PC-3 (cell line): ENCODE results near the gene GPR152. TPM values are rescaled to one million over a fixed set of nuclear protein-coding genes. Genes with fewer than 3 reads are reported as not detected.

Experiments used
- ATAC-seq: fragments of 200-7000 bp; cut with Tn5 transposase; 2 replicates; pipeline ENCODE4 v1.9.1; 2020; ENCODE audit warnings: mild to moderate bottlenecking, moderate library complexity
- BruUV-seq: library from RNA; stranded (reverse); fragments of 400-500 nt; replicated peaks from 2 replicates; lab custom pipeline; 2021; lab: Mats Ljungman, UMichigan
- CTCF ChIA-PET: fragments of 300-600 bp; sonication (Branson Sonifier 250); formaldehyde crosslinking; loops from one replicate; lab custom pipeline; 2022; ENCODE audit warnings: antibody characterized with exemption; lab: Charles Lee
- POLR2A ChIA-PET: fragments of 300-600 bp; sonication (Branson Sonifier 250); formaldehyde crosslinking; loops from one replicate; lab custom pipeline; 2022; ENCODE audit warnings: antibody characterized with exemption; ENCODE audit not compliant: unreplicated experiment; lab: Charles Lee
- DNase-seq: peaks from one replicate; pipeline ENCODE4 v3.0.0-alpha.2; 2015
- H2AFZ ChIP-seq: fragments of 300-600 bp; sonication (generic); 2 replicates; pipeline ENCODE4 v1.6.0; 2016; ENCODE audit warnings: antibody characterized with exemption, low read length
- H3F3A ChIP-seq: fragments of 300-600 bp; sonication (generic); one replicate; pipeline ENCODE4 v1.6.0; 2017; ENCODE audit warnings: antibody characterized with exemption, low read length, control low read depth, mild to moderate bottlenecking; ENCODE audit not compliant: unreplicated experiment
- H3K27ac ChIP-seq: fragments of 300-600 bp; sonication (generic); 2 replicates; pipeline ENCODE4 v1.5.1; 2016; ENCODE audit warnings: mild to moderate bottlenecking, low read length
- H3K27me3 ChIP-seq: fragments of 300-600 bp; sonication (generic); 2 replicates; pipeline ENCODE4 v1.6.1; 2016; ENCODE audit warnings: low read length, mixed read lengths
- H3K36me3 ChIP-seq: fragments of 300-600 bp; sonication (generic); 2 replicates; pipeline ENCODE4 v1.6.1; 2016; ENCODE audit warnings: low read depth, mixed run types, low read length, mixed read lengths
- H3K4me1 ChIP-seq: fragments of 300-600 bp; sonication (generic); 2 replicates; pipeline ENCODE4 v1.5.1; 2016; ENCODE audit warnings: low read length; ENCODE audit not compliant: insufficient read depth
- H3K4me2 ChIP-seq: fragments of 300-600 bp; sonication (generic); 2 replicates; pipeline ENCODE4 v1.6.0; 2016; ENCODE audit warnings: low read length
- H3K4me3 ChIP-seq: fragments of 300-600 bp; sonication (generic); 2 replicates; pipeline ENCODE4 v1.5.1; 2016; ENCODE audit warnings: mild to moderate bottlenecking, low read length, mixed read lengths
- H3K79me2 ChIP-seq: fragments of 300-600 bp; sonication (generic); 2 replicates; pipeline ENCODE4 v1.6.1; 2017; ENCODE audit warnings: low read length, mixed read lengths
- H3K9ac ChIP-seq: fragments of 300-600 bp; sonication (generic); 2 replicates; pipeline ENCODE4 v1.6.0; 2016; ENCODE audit warnings: mild to moderate bottlenecking, low read length
- H3K9me2 ChIP-seq: fragments of 300-600 bp; sonication (generic); replicated peaks from 2 replicates; pipeline ENCODE4 v1.6.1; 2016; ENCODE audit warnings: mixed run types, low read length, mixed read lengths
- H3K9me3 ChIP-seq: fragments of 300-600 bp; sonication (generic); 2 replicates; pipeline ENCODE4 v1.6.1; 2016; ENCODE audit warnings: low read length, mixed read lengths
- H4K20me1 ChIP-seq: fragments of 300-600 bp; sonication (generic); 2 replicates; pipeline ENCODE4 v1.6.1; 2016; ENCODE audit warnings: low read length, mixed read lengths
- EZH2 ChIP-seq: fragments of 300-600 bp; sonication (generic); IDR thresholded peaks from one replicate; pipeline ENCODE4 v1.6.1; 2017; ENCODE audit warnings: antibody characterized with exemption, mild to moderate bottlenecking, low read length; ENCODE audit not compliant: unreplicated experiment
- EZH2phosphoT487 ChIP-seq: fragments of 300-600 bp; sonication (generic); IDR thresholded peaks from 2 replicates; pipeline ENCODE4 v1.6.1; 2018; ENCODE audit warnings: mild to moderate bottlenecking, antibody characterized with exemption, low read length, borderline replicate concordance
- intact Hi-C: fragments of 100-400 bp; cut with micrococcal nuclease; formaldehyde crosslinking; loops from 2 replicates; pipeline ENCODE4 v1.9.0; 2023
- total RNA-seq: library from RNA; depleted of rRNA; stranded (reverse); fragments of >200 nt; gene quantifications from 2 replicates; pipeline ENCODE4 v1.2.3, GENCODE V29; 2014
- TF ChIP-seq, protein P1 (sequence below): fragments of 300-600 bp; sonication (generic); conservative IDR thresholded peaks from 2 replicates; pipeline ENCODE4 v1.5.1; 2017; ENCODE audit warnings: antibody characterized with exemption, low read depth, mild to moderate bottlenecking, low read length

The GPR152 gene
- total RNA-seq, 1 experiment from 2014 or later, result not detected

DNA sequence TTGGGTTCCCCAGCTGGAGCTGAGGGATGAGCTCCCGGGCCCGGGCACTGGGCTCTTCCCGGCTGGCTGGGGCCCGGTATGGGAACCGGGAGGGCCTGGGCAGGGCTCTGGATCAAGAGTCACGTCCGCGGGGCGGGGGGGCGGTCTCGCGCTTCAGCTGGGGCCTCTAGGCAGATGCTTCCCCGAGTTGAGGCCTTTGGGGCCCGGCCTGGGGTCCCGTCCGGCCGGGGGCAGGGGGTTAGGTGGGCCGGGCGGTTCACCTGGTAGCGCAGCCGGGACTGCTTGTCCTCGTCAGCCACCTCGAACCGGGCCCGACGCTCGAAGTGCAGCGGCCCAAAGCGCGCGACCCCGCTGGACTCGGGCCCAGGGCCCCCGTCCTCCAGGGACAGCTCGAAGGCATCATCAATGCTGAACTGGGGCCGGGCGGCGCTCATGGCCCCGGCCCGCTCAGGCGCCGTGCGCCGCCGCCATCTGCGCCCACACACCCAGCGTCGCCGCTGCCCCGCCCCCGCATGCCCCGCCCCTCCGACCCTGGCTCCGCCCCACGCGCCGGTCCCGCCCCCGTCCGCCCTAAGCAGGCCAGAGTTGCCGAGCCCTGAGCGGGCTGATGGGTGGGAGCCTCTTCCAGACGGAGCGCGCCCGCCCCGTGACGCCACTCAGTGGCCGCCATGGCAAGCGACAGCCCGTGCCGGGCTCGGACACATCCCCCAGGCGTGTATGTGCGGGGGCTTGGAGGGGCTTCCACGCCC is 16.4 kb upstream of the GPR152 start, which contains the start of gene TMEM134:
TSS of gene TMEM134 (minus strand) at position 493 of the 749 bp plus-strand sequence. CDS start at position 434, 59 bp downstream.
- TF ChIP-seq EZH2phosphoT487, result no peak
- no peak for TF ChIP-seq EZH2
- TF ChIP-seq, protein P1, sequence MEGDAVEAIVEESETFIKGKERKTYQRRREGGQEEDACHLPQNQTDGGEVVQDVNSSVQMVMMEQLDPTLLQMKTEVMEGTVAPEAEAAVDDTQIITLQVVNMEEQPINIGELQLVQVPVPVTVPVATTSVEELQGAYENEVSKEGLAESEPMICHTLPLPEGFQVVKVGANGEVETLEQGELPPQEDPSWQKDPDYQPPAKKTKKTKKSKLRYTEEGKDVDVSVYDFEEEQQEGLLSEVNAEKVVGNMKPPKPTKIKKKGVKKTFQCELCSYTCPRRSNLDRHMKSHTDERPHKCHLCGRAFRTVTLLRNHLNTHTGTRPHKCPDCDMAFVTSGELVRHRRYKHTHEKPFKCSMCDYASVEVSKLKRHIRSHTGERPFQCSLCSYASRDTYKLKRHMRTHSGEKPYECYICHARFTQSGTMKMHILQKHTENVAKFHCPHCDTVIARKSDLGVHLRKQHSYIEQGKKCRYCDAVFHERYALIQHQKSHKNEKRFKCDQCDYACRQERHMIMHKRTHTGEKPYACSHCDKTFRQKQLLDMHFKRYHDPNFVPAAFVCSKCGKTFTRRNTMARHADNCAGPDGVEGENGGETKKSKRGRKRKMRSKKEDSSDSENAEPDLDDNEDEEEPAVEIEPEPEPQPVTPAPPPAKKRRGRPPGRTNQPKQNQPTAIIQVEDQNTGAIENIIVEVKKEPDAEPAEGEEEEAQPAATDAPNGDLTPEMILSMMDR, result peak; percentile 65
- H2AFZ ChIP-seq, result peak within 1 kb of the TSS; percentile 83
- DNase-seq, result peak; percentile 92

DNA sequence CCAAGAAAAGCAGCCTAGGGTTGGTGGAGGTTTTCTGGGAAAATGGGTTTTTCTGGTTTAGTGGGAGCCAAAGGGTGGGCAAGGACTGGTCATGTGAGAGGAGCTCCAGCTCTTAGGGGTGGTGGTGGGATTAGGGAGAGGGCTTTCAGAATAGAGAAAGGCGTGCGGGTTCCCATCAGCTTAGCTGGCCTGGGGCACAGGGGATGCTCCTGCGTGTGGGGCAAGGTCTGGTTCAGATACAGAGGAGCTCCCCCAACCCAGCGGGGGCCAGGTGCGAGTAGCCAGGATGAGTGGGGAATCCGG is 15.9 kb upstream of the GPR152 start:
- TSS peak; percentile 22 for BruUV-seq
- peak overlapping the region; percentile 85 for H3K4me3 ChIP-seq
- H3K9me2 ChIP-seq, result no peaks in the 10 kb centered on the region
- POLR2A ChIA-PET, result no interaction called here
- H3K9me3 ChIP-seq, result no peaks in the 10 kb centered on the region
- H4K20me1 ChIP-seq, result no peaks in the 10 kb centered on the region
- peaks cover 38% of the 10 kb centered on the region for H3K4me1 ChIP-seq
- peaks cover 10% of the 10 kb centered on the region for H3F3A ChIP-seq
- no peaks in the 10 kb centered on the region for H3K27me3 ChIP-seq
- CTCF ChIA-PET, result interaction anchor here (0.7 to 2.0 kb wide), 2 partner anchors 67 to 117 kb away, joined by 3 to 15 read pairs; partner anchors contain the start of gene PPP1CA
- H3K36me3 ChIP-seq, result no peaks in the 10 kb centered on the region
- DNase-seq, result no peak
- H3K27ac ChIP-seq, result peak overlapping the region; percentile 90
- peak overlapping the region; percentile 98 for H3K9ac ChIP-seq
- H3K79me2 ChIP-seq, result peaks cover 28% of the 10 kb centered on the region
- H3K4me2 ChIP-seq, result peak overlapping the region; percentile 99
- intact Hi-C loops, result loop anchor here (1.0 to 5.0 kb wide), 2 partner anchors 41 to 67 kb away; partner anchors contain the start of genes PPP1CA and RPS6KB2
- TF ChIP-seq, protein P1, result no peak
- no peak for TF ChIP-seq EZH2
- no peak for ATAC-seq
- peak overlapping the region; percentile 59; the same call in 1 of the 2 replicates for H2AFZ ChIP-seq

More for the DNA sequence above, 16.4 kb upstream of the GPR152 start, which contains the start of gene TMEM134:
- Histone ChIP-seq H3K27me3 (no peaks in the 10 kb centered on the region), H3K36me3 (no peaks in the 10 kb centered on the region), H3K79me2 (peaks cover 24% of the 10 kb centered on the region), H3K4me3 (peak within 1 kb of the TSS; percentile 85), H3K27ac (peak within 1 kb of the TSS; percentile 90), H3K9me2 (no peaks in the 10 kb centered on the region), H3K9ac (peak within 1 kb of the TSS; percentile 98), H3K4me2 (peak within 1 kb of the TSS; percentile 99), H3K4me1 (peaks cover 33% of the 10 kb centered on the region), H3F3A (peaks cover 8% of the 10 kb centered on the region), H3K9me3 (no peaks in the 10 kb centered on the region), H4K20me1 (no peaks in the 10 kb centered on the region)
- CTCF ChIA-PET, result interaction anchor here (0.7 to 2.0 kb wide), 2 partner anchors 67 to 118 kb away, joined by 3 to 15 read pairs; partner anchors contain the start of gene PPP1CA
- POLR2A ChIA-PET, result no interaction called here
- peak; percentile 65 for ATAC-seq
- no TSS peak for BruUV-seq
- intact Hi-C loops, result loop anchor here (1.0 to 5.0 kb wide), 3 partner anchors 39 to 68 kb away; partner anchors contain the start of genes CDK2AP2, PPP1CA and RPS6KB2
